Measurements from ENCODE around the gene POLR1G. TPM values are rescaled to one million over a fixed set of nuclear protein-coding genes. Genes with fewer than 3 reads are reported as not detected.

Gene POLR1G
- total and polyA plus RNA-seq, 9 of the 15 experiments (the other 6 are each of a cell fraction or from before 2014, with no cell fraction given), result 3.0 to 50.1 (median 27.4) TPM

DNA sequence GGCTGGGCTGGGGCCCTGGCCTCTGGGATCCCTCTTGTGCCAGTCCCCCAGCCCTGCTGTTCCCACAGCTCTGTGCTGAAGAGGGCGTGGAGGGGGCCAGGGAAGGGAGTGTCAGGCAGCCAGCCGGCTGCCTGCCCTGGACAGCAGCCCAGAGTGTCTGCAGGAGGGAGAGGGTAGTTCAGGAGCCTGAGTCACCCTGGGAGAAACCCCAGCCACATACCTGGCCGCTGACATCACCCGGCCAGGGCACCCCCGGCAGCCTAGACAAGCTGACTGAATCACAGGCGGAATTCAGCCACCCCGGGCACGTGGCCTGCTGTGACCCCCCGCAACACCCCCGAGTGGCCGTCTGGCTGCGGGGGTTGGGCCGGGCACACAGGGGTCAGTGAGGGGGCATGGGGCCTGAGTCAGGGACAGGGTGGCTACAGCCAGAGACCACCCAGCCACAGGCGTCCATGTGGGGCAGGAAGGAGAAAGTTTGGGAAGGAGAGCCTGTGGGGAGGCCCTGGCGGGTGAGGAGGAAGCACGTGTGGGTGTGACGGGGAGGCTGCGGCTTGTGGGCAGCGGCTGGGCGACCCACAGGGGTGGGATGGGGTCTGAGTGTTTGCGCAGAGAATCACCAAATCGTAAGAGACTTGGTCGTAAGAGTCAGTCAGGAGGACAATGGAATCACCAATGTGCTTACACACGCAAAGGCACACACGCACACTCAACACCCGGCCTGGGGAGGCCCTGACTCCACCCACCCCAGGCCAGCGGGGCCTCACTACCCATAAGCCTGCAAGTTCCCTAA lies 49.5 kb downstream of the POLR1G start (continued):
- TF ChIP-seq, protein P1, sequence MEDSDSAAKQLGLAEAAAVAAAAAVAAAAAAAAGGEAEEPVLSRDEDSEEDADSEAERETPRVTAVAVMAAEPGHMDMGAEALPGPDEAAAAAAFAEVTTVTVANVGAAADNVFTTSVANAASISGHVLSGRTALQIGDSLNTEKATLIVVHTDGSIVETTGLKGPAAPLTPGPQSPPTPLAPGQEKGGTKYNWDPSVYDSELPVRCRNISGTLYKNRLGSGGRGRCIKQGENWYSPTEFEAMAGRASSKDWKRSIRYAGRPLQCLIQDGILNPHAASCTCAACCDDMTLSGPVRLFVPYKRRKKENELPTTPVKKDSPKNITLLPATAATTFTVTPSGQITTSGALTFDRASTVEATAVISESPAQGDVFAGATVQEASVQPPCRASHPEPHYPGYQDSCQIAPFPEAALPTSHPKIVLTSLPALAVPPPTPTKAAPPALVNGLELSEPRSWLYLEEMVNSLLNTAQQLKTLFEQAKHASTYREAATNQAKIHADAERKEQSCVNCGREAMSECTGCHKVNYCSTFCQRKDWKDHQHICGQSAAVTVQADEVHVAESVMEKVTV (CRISPR knock-in tag; IDR thresholded peaks at IDR 0.05), result no peak
- TF ChIP-seq HMG20B (CRISPR knock-in tag; IDR thresholded peaks at IDR 0.05) (no peak), CREBBP (IDR thresholded peaks at IDR 0.05; ENCODE audit: low read depth, low read length) (no peak), LCOR (CRISPR knock-in tag; IDR thresholded peaks at IDR 0.05) (no peak; the same call in 1 of the 2 replicates), ZNF41 (CRISPR knock-in tag; conservative IDR thresholded peaks at IDR 0.05) (no peak), C11orf30 (IDR thresholded peaks at IDR 0.05; ENCODE audit: low read depth) (peak; percentile 63; the same call in 1 of the 2 replicates), TAF7 (tag; IDR thresholded peaks at IDR 0.05) (no peak), CBX5 (IDR thresholded peaks at IDR 0.05; ENCODE audit: borderline replicate concordance, low read depth) (no peak), ZNF76 (CRISPR knock-in tag; IDR thresholded peaks at IDR 0.05; ENCODE audit: borderline replicate concordance) (no peak), HNRNPUL1 (IDR thresholded peaks at IDR 0.05; ENCODE audit: low read length) (no peak), SNRNP70 (optimal IDR thresholded peaks at IDR 0.05; ENCODE audit: low read depth, low read length) (no peak), ZFPM2 (CRISPR knock-in tag; IDR thresholded peaks at IDR 0.05) (no peak), GTF2A2 (tag; IDR thresholded peaks at IDR 0.05) (no peak), NFE2 (IDR thresholded peaks at IDR 0.05; ENCODE audit: low read depth) (peak; percentile 82)
- TF ChIP-seq, protein P2, sequence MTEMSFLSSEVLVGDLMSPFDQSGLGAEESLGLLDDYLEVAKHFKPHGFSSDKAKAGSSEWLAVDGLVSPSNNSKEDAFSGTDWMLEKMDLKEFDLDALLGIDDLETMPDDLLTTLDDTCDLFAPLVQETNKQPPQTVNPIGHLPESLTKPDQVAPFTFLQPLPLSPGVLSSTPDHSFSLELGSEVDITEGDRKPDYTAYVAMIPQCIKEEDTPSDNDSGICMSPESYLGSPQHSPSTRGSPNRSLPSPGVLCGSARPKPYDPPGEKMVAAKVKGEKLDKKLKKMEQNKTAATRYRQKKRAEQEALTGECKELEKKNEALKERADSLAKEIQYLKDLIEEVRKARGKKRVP (CRISPR knock-in tag; IDR thresholded peaks at IDR 0.05), result peak; percentile 28; the same call in 1 of the 2 replicates
- TF ChIP-seq, protein P3, sequence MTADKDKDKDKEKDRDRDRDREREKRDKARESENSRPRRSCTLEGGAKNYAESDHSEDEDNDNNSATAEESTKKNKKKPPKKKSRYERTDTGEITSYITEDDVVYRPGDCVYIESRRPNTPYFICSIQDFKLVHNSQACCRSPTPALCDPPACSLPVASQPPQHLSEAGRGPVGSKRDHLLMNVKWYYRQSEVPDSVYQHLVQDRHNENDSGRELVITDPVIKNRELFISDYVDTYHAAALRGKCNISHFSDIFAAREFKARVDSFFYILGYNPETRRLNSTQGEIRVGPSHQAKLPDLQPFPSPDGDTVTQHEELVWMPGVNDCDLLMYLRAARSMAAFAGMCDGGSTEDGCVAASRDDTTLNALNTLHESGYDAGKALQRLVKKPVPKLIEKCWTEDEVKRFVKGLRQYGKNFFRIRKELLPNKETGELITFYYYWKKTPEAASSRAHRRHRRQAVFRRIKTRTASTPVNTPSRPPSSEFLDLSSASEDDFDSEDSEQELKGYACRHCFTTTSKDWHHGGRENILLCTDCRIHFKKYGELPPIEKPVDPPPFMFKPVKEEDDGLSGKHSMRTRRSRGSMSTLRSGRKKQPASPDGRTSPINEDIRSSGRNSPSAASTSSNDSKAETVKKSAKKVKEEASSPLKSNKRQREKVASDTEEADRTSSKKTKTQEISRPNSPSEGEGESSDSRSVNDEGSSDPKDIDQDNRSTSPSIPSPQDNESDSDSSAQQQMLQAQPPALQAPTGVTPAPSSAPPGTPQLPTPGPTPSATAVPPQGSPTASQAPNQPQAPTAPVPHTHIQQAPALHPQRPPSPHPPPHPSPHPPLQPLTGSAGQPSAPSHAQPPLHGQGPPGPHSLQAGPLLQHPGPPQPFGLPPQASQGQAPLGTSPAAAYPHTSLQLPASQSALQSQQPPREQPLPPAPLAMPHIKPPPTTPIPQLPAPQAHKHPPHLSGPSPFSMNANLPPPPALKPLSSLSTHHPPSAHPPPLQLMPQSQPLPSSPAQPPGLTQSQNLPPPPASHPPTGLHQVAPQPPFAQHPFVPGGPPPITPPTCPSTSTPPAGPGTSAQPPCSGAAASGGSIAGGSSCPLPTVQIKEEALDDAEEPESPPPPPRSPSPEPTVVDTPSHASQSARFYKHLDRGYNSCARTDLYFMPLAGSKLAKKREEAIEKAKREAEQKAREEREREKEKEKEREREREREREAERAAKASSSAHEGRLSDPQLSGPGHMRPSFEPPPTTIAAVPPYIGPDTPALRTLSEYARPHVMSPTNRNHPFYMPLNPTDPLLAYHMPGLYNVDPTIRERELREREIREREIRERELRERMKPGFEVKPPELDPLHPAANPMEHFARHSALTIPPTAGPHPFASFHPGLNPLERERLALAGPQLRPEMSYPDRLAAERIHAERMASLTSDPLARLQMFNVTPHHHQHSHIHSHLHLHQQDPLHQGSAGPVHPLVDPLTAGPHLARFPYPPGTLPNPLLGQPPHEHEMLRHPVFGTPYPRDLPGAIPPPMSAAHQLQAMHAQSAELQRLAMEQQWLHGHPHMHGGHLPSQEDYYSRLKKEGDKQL (CRISPR knock-in tag; IDR thresholded peaks at IDR 0.05; ENCODE audit: borderline replicate concordance), result no peak
- TF ChIP-seq, protein P4, sequence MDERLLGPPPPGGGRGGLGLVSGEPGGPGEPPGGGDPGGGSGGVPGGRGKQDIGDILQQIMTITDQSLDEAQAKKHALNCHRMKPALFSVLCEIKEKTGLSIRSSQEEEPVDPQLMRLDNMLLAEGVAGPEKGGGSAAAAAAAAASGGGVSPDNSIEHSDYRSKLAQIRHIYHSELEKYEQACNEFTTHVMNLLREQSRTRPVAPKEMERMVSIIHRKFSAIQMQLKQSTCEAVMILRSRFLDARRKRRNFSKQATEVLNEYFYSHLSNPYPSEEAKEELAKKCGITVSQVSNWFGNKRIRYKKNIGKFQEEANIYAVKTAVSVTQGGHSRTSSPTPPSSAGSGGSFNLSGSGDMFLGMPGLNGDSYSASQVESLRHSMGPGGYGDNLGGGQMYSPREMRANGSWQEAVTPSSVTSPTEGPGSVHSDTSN (CRISPR knock-in tag; IDR thresholded peaks at IDR 0.05; ENCODE audit: low read depth), result no peak
- TF ChIP-seq, protein P4 (tag; conservative IDR thresholded peaks at IDR 0.05; ENCODE audit: low read depth), result no peak

Measured in K562 (cell line).